Naive B cell (primary cell): ENCODE measurements around the gene CDK6. TPM values are rescaled to one million over a fixed set of nuclear protein-coding genes. Genes with fewer than 3 reads are reported as not detected.

Experiments used
- ATAC-seq, 2 donors: fragments of 150-1000 bp; cut with Tn5 transposase; 2 replicates each; pipeline ENCODE4 v1.10.0; 2021; ENCODE audit warnings: low read depth in 2 of 2, mild to moderate bottlenecking in 2 of 2, moderate library complexity in 2 of 2
- DNase-seq: peaks from one replicate; pipeline ENCODE4 v3.0.0; 2022
- H3K27ac Mint-ChIP-seq, 6 donors: one replicate each; pipeline ENCODE4 v1.8.0; 2020 to 2022; ENCODE audit warnings: mild to moderate bottlenecking in 6 of 6, mixed read lengths in 6 of 6, moderate library complexity in 5 of 6, inconsistent platforms in 2 of 6
- H3K27me3 Mint-ChIP-seq, 3 donors: one replicate each; pipeline ENCODE4 v1.8.0; 2021 to 2022; ENCODE audit warnings: mixed read lengths in 3 of 3, mild to moderate bottlenecking in 1 of 3
- H3K36me3 Mint-ChIP-seq, 2 donors: one replicate each; pipeline ENCODE4 v1.8.0; 2020 to 2022; ENCODE audit warnings: mixed read lengths in 2 of 2, inconsistent platforms in 1 of 2, mild to moderate bottlenecking in 1 of 2
- H3K4me1 Mint-ChIP-seq, 3 donors: one replicate each; pipeline ENCODE4 v1.8.0; 2020 to 2022; ENCODE audit warnings: mixed read lengths in 3 of 3, inconsistent platforms in 1 of 3, mild to moderate bottlenecking in 1 of 3, moderate library complexity in 1 of 3
- H3K4me3 Mint-ChIP-seq, 8 donors: one replicate each; pipeline ENCODE4 v1.8.0; 2020 to 2022; ENCODE audit warnings: mild to moderate bottlenecking in 8 of 8, mixed read lengths in 8 of 8, moderate library complexity in 8 of 8, inconsistent platforms in 2 of 8
- H3K9me3 Mint-ChIP-seq, 7 donors: one replicate each; pipeline ENCODE4 v1.8.0; 2020 to 2022; ENCODE audit warnings: mixed read lengths in 7 of 7, mild to moderate bottlenecking in 5 of 7, inconsistent platforms in 2 of 7, moderate library complexity in 1 of 7
- polyA plus RNA-seq, 6 donors: library from polyadenylated mRNA; unstranded; fragments of 300-500 nt; fragmentation: Illumina TruSeq; gene quantifications; one replicate each; pipeline ENCODE4 v1.2.3, GENCODE V29; 2021; ENCODE audit warnings: low read depth in 6 of 6

Gene CDK6
- polyA plus RNA-seq, 6 donors from 2014 or later, result 3.3 to 15.7 (median 9.6) TPM

DNA sequence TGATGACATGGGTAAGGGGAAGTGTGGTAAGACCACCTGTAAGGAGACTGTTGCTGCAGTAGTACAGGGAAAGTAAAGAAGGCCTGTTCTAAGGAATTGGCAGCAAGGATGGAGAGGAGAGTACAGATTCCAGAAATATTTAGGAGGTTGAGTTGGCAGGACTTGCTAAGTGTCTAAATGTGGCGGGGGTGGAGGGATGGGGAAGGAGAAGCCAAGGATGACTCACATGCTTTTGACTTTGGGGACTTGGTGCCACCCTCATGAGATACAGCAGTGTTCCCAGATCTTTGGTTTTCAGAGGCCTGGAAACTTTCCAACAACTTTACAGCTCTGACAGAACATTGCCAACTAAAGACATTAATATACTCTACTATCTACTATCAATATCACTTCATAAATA, 45.4 kb downstream of the CDK6 start:
- peaks cover 26 to 38% (median 27%) of the 10 kb centered on the region in 3 donors for H3K4me1 Mint-ChIP-seq
- no peak overlapping the region for H3K4me3 Mint-ChIP-seq
- peak overlapping the region in 1 of 6 donors; percentile 9 for H3K27ac Mint-ChIP-seq
- ATAC-seq, result no peak
- peaks cover 0 to 20% (median 14%) of the 10 kb centered on the region in 7 donors for H3K9me3 Mint-ChIP-seq
- peaks cover 5 to 8% of the 10 kb centered on the region in 2 donors for H3K36me3 Mint-ChIP-seq
- no peaks in the 10 kb centered on the region for H3K27me3 Mint-ChIP-seq
- no peak for DNase-seq

- Mint-ChIP-seq H3K27ac (peak overlapping the region in 3 of 6 donors; percentile 8 to 72 (median 34)), H3K9me3 (peaks cover 0 to 20% (median 14%) of the 10 kb centered on the region in 7 donors), H3K27me3 (no peaks in the 10 kb centered on the region), H3K4me3 (no peak overlapping the region), H3K4me1 (peaks cover 22 to 44% (median 31%) of the 10 kb centered on the region in 3 donors), H3K36me3 (peaks cover 8 to 11% of the 10 kb centered on the region in 2 donors)
- no peak for ATAC-seq
- no peak for DNase-seq
Observed at GRCh38 chr7:92788559-92789183, 47.7 kb downstream of the CDK6 start.

- no peaks in the 10 kb centered on the region for H3K27me3 Mint-ChIP-seq
- H3K36me3 Mint-ChIP-seq, result peaks cover 8 to 11% of the 10 kb centered on the region in 2 donors
- no peak for DNase-seq
- H3K27ac Mint-ChIP-seq, result no peak overlapping the region
- ATAC-seq, result no peak
- H3K4me1 Mint-ChIP-seq, result peaks cover 28 to 47% (median 35%) of the 10 kb centered on the region in 3 donors
- peaks cover 0 to 20% (median 14%) of the 10 kb centered on the region in 7 donors for H3K9me3 Mint-ChIP-seq
- no peak overlapping the region for H3K4me3 Mint-ChIP-seq
Observed at GRCh38 chr7:92785923-92786322, 50.5 kb downstream of the CDK6 start.

GRCh38 chr7:92784935-92785334, 51.4 kb downstream of the CDK6 start:
- peaks cover 8 to 11% of the 10 kb centered on the region in 2 donors for H3K36me3 Mint-ChIP-seq
- H3K27me3 Mint-ChIP-seq, result no peaks in the 10 kb centered on the region
- no peak overlapping the region for H3K4me3 Mint-ChIP-seq
- H3K4me1 Mint-ChIP-seq, result peaks cover 21 to 38% (median 28%) of the 10 kb centered on the region in 3 donors
- no peak for DNase-seq
- no peak for ATAC-seq
- peak overlapping the region in 2 of 6 donors; percentile 27 to 34 for H3K27ac Mint-ChIP-seq
- peaks cover 0 to 18% (median 11%) of the 10 kb centered on the region in 7 donors for H3K9me3 Mint-ChIP-seq

DNA sequence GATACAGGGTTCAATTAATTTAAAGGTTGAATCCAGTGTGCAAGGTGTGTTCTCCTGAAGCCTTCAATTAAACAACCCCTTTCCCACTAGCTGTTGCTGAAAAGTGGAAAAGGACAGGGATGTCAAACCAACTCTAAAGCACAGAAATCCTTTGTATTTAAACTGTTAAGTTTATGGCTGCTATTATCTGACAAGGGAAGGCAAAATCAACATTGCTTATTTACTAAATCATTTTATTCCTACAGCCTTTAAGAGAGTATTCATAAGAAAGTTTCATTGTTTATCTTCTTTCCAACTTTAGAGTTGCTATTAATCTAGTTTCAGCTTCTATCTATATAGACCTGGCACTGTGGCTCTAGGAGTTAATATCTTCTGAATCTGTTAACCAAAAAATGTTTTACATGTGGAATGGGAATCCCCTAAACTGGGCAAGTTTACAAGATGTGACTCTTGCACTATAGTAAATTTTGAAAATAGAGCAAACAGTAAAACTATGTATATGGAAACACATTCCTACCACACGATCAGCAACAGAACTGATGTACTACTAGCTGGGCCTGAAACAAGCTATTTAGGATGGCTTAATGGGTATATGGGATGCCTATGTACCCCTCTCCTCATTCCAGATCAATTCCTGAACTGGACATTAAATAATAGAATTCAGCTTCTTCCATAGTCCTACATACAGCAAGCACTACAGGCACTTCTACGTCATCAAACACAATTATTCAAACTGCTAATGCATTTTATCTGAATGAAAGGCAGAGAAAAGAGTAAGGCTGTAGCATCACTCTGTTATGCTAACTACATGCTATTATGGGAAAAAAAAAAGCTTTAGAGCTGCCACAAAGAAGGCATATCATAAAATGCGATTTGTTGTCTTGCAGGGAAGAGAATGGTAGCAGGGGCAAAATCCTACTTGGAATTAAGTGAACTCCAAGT, 52.8 kb downstream of the CDK6 start:
- Mint-ChIP-seq H3K9me3 (peaks cover 0 to 4% (median 3%) of the 10 kb centered on the region in 7 donors), H3K36me3 (peaks cover 5 to 9% of the 10 kb centered on the region in 2 donors), H3K27ac (no peak overlapping the region), H3K27me3 (no peaks in the 10 kb centered on the region), H3K4me3 (no peak overlapping the region), H3K4me1 (peaks cover 25 to 42% (median 29%) of the 10 kb centered on the region in 3 donors)
- no peak for DNase-seq
- ATAC-seq, result no peak

- Mint-ChIP-seq H3K27ac (peak overlapping the region in 2 of 6 donors; percentile 6 to 79), H3K4me1 (peaks cover 22 to 42% (median 29%) of the 10 kb centered on the region in 3 donors), H3K36me3 (peaks cover 0 to 6% of the 10 kb centered on the region in 2 donors), H3K4me3 (no peak overlapping the region), H3K9me3 (peaks cover 0 to 2% (median 0%) of the 10 kb centered on the region in 7 donors), H3K27me3 (no peaks in the 10 kb centered on the region)
- no peak for DNase-seq
- ATAC-seq, result no peak
Observed at GRCh38 chr7:92782855-92783254, 53.5 kb downstream of the CDK6 start.

DNA sequence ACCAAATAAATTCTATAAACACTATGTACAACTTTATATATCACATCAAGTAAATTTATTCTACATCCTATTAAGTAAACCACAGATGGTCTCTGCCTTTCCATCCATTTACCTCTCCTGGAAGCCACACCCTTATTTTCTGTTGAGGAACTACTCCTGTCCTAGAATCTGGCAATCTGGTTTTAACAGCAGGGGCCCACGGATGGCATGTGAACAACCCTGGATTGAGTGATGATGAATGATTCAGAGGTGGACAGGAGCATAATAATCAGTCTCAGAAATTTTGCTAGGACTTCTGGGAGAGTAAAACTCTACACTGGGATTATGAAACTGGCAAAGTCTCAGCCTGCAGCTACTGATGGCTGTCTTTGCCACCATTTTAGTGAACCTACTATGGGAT, 54.1 kb downstream of the CDK6 start:
- H3K36me3 Mint-ChIP-seq, result peaks cover 0 to 6% of the 10 kb centered on the region in 2 donors
- no peaks in the 10 kb centered on the region for H3K27me3 Mint-ChIP-seq
- H3K27ac Mint-ChIP-seq, result peak overlapping the region in 2 of 6 donors; percentile 39 to 79
- H3K4me3 Mint-ChIP-seq, result no peak overlapping the region
- H3K4me1 Mint-ChIP-seq, result peaks cover 26 to 42% (median 29%) of the 10 kb centered on the region in 3 donors
- no peak for ATAC-seq
- DNase-seq, result no peak
- H3K9me3 Mint-ChIP-seq, result peaks cover 0 to 4% (median 0%) of the 10 kb centered on the region in 7 donors

GRCh38 chr7:92781117-92781720, 55.2 kb downstream of the CDK6 start:
- H3K4me3 Mint-ChIP-seq, result no peak overlapping the region
- peaks cover 29 to 52% (median 32%) of the 10 kb centered on the region in 3 donors for H3K4me1 Mint-ChIP-seq
- peaks cover 0 to 6% of the 10 kb centered on the region in 2 donors for H3K36me3 Mint-ChIP-seq
- DNase-seq (no peak), ATAC-seq (no peak)
- no peaks in the 10 kb centered on the region for H3K27me3 Mint-ChIP-seq
- peaks cover 0 to 7% (median 4%) of the 10 kb centered on the region in 7 donors for H3K9me3 Mint-ChIP-seq
- peak overlapping the region in 2 of 6 donors; percentile 71 to 77 for H3K27ac Mint-ChIP-seq

DNA sequence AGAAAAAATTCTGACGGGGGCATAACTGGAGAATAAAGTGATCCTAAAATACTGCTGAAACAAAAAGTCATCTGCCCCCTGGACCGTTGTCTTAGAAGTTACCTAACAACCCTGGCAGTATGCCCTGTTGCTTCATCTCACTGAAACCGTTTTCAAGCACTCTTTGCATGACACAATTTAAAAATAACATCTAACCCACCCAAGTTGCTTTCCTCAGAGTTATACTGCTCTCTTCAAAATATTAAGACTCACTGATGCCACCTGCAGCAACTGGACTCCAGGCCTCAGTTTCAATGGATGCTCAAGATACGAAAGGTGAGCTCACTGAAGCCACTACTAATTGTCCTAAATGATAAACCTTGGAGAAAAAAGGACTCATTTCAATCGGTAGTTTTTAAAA, 57.4 kb downstream of the CDK6 start:
- no peaks in the 10 kb centered on the region for H3K27me3 Mint-ChIP-seq
- DNase-seq (no peak), ATAC-seq (no peak)
- H3K4me3 Mint-ChIP-seq, result no peak overlapping the region
- H3K4me1 Mint-ChIP-seq, result peaks cover 22 to 44% (median 27%) of the 10 kb centered on the region in 3 donors
- peaks cover 0 to 7% (median 4%) of the 10 kb centered on the region in 7 donors for H3K9me3 Mint-ChIP-seq
- no peaks in the 10 kb centered on the region for H3K36me3 Mint-ChIP-seq
- H3K27ac Mint-ChIP-seq, result peak overlapping the region in 2 of 6 donors; percentile 4 to 26

- H3K36me3 Mint-ChIP-seq, result peaks cover 4% of the 10 kb centered on the region in 2 donors
- no peaks in the 10 kb centered on the region for H3K27me3 Mint-ChIP-seq
- DNase-seq (no peak), ATAC-seq (no peak)
- peaks cover 18 to 39% (median 27%) of the 10 kb centered on the region in 3 donors for H3K4me1 Mint-ChIP-seq
- peaks cover 0 to 7% (median 4%) of the 10 kb centered on the region in 7 donors for H3K9me3 Mint-ChIP-seq
- H3K27ac Mint-ChIP-seq, result peak overlapping the region in 2 of 6 donors; percentile 69 to 80
- no peak overlapping the region for H3K4me3 Mint-ChIP-seq
Observed at GRCh38 chr7:92777993-92778392, 58.4 kb downstream of the CDK6 start.

- ATAC-seq (no peak), DNase-seq (no peak)
- Mint-ChIP-seq H3K4me1 (peaks cover 7 to 13% (median 9%) of the 10 kb centered on the region in 3 donors), H3K4me3 (no peak overlapping the region), H3K27ac (no peak overlapping the region), H3K36me3 (peaks cover 6 to 12% of the 10 kb centered on the region in 2 donors), H3K9me3 (peaks cover 0 to 7% (median 2%) of the 10 kb centered on the region in 7 donors), H3K27me3 (no peaks in the 10 kb centered on the region)
Observed at GRCh38 chr7:92773808-92774207, 62.6 kb downstream of the CDK6 start.

DNA sequence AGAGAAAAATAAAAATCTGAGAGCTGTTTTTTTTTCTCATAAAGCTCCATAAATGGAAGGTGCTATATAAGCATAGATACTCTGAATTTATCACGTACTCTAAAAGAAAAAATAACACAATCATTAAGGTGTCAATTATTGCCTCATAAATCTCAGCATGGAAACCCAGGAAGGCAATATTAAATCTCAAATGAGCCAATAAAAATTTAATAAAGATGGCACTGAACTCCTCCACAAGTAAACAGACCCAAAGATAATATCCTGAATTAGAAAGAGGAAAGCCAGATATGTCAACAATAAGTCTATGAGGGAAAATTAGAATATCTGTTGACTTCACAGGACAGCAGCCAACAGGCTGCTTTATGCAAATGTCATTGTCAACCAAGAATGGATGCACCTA, 66.5 kb downstream of the CDK6 start:
- no peak overlapping the region for H3K4me3 Mint-ChIP-seq
- H3K27me3 Mint-ChIP-seq, result no peaks in the 10 kb centered on the region
- H3K4me1 Mint-ChIP-seq, result peaks cover 4 to 23% (median 22%) of the 10 kb centered on the region in 3 donors
- H3K9me3 Mint-ChIP-seq, result no peaks in the 10 kb centered on the region
- ATAC-seq (no peak), DNase-seq (no peak)
- H3K36me3 Mint-ChIP-seq, result peaks cover 12 to 13% of the 10 kb centered on the region in 2 donors
- H3K27ac Mint-ChIP-seq, result no peak overlapping the region

- H3K9me3 Mint-ChIP-seq, result no peaks in the 10 kb centered on the region
- DNase-seq, result no peak
- no peak for ATAC-seq
- peaks cover 12 to 13% of the 10 kb centered on the region in 2 donors for H3K36me3 Mint-ChIP-seq
- no peak overlapping the region for H3K4me3 Mint-ChIP-seq
- no peak overlapping the region for H3K27ac Mint-ChIP-seq
- peaks cover 4 to 23% (median 22%) of the 10 kb centered on the region in 3 donors for H3K4me1 Mint-ChIP-seq
- H3K27me3 Mint-ChIP-seq, result no peaks in the 10 kb centered on the region
Observed at GRCh38 chr7:92769394-92769699, 67.0 kb downstream of the CDK6 start.
